Activated naive CD8-positive, alpha-beta T cell (primary cell): Measurements from ENCODE around the gene RCAN3.
"Not testable (repeated sequence)": the region's sequence is repeated elsewhere in the genome, so short reads cannot be mapped to it uniquely, and the experiment has no call there.

ENCODE experiments used
- H3K27ac Mint-ChIP-seq: one replicate; pipeline ENCODE4 v1.8.0; 2021; ENCODE audit warnings: mixed read lengths
- H3K27me3 Mint-ChIP-seq: one replicate; pipeline ENCODE4 v1.8.0; 2021; ENCODE audit warnings: mixed read lengths
- H3K36me3 Mint-ChIP-seq: one replicate; pipeline ENCODE4 v1.8.0; 2021; ENCODE audit warnings: mixed read lengths
- H3K4me1 Mint-ChIP-seq: one replicate; pipeline ENCODE4 v1.8.0; 2021; ENCODE audit warnings: low read depth, mixed read lengths
- H3K4me3 Mint-ChIP-seq: one replicate; pipeline ENCODE4 v1.8.0; 2021; ENCODE audit warnings: mild to moderate bottlenecking, mixed read lengths
- H3K9me3 Mint-ChIP-seq: one replicate; pipeline ENCODE4 v1.8.0; 2021; ENCODE audit warnings: low read depth, mixed read lengths

RCAN3 gene

GRCh38 chr1:24502709-24503058 is at the start of gene RCAN3:
RCAN3 (plus strand) TSS chr1:24502836; CDS start chr1:24514373, 11,537 bp downstream.
- peaks cover 72% of the 10 kb centered on the region for H3K4me1 Mint-ChIP-seq

DNA sequence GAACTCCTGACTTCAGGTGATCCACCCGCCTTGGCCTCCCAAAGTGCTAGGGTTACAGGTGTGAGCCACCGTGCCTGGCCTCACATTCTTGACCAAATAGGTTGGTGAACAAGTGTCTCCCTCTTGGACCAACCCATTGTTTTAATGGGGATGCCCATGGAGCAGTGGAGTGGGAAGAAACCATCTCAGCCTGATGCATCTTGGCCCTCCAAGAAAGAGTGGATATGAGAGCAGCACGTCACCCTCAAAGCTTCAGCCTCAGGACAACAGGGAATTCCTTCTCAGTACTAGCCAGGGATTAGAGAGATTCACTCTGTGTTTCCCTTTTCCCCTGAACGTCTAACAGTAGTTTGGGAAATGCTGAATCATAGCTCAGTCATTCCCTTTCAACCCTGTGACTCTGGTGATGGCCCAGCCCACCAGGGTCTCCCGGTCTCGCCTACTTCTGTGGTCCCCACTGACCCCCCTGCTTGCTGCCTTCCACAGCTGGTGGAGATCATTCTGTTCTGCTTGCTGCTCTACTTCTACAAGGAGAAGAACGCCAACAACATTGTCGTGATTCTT is 49.6 kb upstream of the RCAN3 start:
- H3K4me3 Mint-ChIP-seq: no peak overlapping the region
- H3K27ac Mint-ChIP-seq: no peak overlapping the region
- H3K27me3 Mint-ChIP-seq: no peaks in the 10 kb centered on the region

More at GRCh38 chr1:24502709-24503058, at the start of gene RCAN3:
- Mint-ChIP-seq H3K27ac (peak within 1 kb of the TSS; percentile 97), H3K36me3 (no peaks in the 10 kb centered on the region), H3K9me3 (no peaks in the 10 kb centered on the region), H3K4me3 (peak within 1 kb of the TSS; percentile 95), H3K27me3 (no peaks in the 10 kb centered on the region)

GRCh38 chr1:24454673-24455072 is 48.0 kb upstream of the RCAN3 start:
- Mint-ChIP-seq H3K4me3 (no peak overlapping the region), H3K27me3 (no peaks in the 10 kb centered on the region), H3K27ac (peak overlapping the region; percentile 47), H3K36me3 (peaks cover 18% of the 10 kb centered on the region), H3K9me3 (no peaks in the 10 kb centered on the region), H3K4me1 (peaks cover 2% of the 10 kb centered on the region)

More for the DNA sequence above, 49.6 kb upstream of the RCAN3 start:
- H3K36me3 Mint-ChIP-seq: peaks cover 15% of the 10 kb centered on the region
- H3K9me3 Mint-ChIP-seq: no peaks in the 10 kb centered on the region
- H3K4me1 Mint-ChIP-seq: no peaks in the 10 kb centered on the region

GRCh38 chr1:24455272-24455671 is 47.4 kb upstream of the RCAN3 start:
- no peak overlapping the region for H3K27ac Mint-ChIP-seq
- H3K4me3 Mint-ChIP-seq: no peak overlapping the region
- no peaks in the 10 kb centered on the region for H3K9me3 Mint-ChIP-seq
- no peaks in the 10 kb centered on the region for H3K27me3 Mint-ChIP-seq
- peaks cover 19% of the 10 kb centered on the region for H3K36me3 Mint-ChIP-seq
- H3K4me1 Mint-ChIP-seq: peaks cover 7% of the 10 kb centered on the region

DNA sequence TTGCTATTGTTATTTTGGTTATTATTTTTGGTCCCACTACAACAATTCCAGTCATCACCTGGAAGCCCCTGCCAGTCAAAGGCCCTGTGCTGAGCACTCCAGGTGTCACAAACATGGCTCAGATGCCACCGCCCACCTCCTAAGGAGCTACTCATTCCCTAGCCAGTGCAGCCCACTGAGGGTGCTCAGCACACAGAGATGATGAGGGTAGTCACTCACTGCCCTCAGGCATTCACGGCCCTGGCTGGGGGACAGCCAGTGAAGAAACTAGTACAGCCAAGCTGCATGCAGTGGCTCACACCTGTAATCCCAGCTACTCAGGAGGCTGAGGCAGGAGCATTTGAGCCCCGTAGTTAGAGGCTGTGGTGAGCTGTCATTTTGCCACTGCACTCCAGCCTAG is 44.8 kb upstream of the RCAN3 start:
- peaks cover 25% of the 10 kb centered on the region for H3K36me3 Mint-ChIP-seq
- no peak overlapping the region for H3K4me3 Mint-ChIP-seq
- H3K27me3 Mint-ChIP-seq: no peaks in the 10 kb centered on the region
- H3K4me1 Mint-ChIP-seq: peaks cover 11% of the 10 kb centered on the region
- H3K27ac Mint-ChIP-seq: no peak overlapping the region
- no peaks in the 10 kb centered on the region for H3K9me3 Mint-ChIP-seq

DNA sequence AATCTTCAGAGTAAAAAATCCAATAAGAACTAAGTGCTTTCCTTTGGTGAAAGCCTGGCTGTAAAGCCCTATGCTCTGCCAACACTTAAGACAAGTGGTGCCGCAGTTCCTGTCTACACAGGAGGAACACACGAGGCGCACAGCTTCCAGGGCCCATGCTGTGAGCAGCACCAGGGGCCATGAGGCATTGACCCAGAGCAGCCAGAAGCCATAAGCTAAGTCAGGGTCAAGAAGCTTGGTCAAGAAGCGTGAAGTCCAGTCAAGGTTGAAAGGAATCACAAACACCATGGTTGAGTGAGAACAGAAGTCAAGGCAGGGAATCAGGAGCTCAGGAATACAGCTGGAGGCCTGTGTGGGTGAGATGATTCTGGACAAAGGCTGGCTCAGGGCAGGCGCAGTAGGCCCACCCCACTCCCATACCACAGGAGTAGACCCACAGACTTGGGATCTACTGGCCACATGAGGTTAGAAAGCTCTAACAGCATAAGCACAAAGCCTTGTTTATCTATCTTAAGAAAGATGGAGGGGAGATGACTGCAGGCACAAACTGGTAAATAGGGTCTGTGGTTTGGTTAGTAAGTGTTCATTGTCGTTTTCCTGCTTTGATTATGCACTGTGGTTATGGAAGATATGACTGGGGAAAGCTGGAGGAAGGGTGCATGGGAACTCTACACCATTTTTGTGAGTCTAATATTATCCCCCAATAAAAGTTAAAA is 42.9 kb upstream of the RCAN3 start:
- Mint-ChIP-seq H3K36me3 (peaks cover 23% of the 10 kb centered on the region), H3K4me3 (no peak overlapping the region)

GRCh38 chr1:24462128-24462527 is 40.5 kb upstream of the RCAN3 start:
- H3K4me3 Mint-ChIP-seq, H3K9me3 Mint-ChIP-seq, H3K27me3 Mint-ChIP-seq: not testable (repeated sequence)
- Mint-ChIP-seq H3K4me1 (peaks cover 40% of the 10 kb centered on the region), H3K36me3 (peaks cover 26% of the 10 kb centered on the region), H3K27ac (peak overlapping the region; percentile 4)

More for the DNA sequence above, 42.9 kb upstream of the RCAN3 start:
- Mint-ChIP-seq H3K27me3 (no peaks in the 10 kb centered on the region), H3K9me3 (no peaks in the 10 kb centered on the region), H3K4me1 (peaks cover 27% of the 10 kb centered on the region), H3K27ac (peak overlapping the region; percentile 16)

DNA sequence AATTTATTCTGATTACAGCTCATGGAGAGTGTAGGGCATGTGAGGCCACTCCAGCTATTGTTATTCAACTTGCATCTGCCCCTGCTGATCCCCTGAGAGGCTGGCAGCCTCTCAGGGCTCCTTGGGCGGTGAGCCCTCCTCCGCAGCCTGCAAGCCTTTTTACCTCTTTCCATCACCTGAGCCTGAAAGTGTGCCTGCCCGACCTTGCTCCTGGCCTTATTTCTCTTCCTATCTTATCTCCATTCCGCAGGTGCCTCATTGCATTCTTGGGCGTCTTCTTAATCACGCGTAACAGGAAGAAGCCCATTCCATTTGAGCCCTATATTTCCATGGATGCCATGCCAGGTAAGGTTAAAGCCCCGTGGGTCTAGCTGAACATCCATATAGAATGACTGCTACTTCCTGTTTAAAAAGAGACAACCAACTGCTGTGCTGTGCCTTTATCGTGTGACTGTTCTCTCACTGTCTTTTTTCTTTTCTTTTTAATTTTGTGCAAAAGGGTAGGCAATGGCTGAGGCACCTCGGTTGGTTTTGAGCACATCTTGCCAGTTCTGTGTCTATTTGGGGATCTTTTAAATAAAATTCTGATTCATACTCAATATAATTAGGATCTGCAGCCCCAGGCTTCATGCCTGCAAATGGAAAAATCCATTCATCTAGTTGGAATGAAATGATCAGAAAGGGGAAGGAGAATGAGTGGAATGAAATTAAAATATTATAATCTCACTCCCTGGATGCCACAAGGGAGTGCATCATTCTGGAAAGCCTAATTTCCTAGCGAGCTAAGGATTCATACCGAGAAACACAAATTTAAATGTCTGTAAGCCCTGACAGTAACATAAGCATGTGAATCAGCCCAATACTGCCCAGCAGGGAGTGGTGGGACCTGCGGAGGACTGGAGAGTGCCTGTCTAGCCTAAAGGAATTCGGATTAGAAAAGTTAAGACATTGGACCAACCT is 38.6 kb upstream of the RCAN3 start:
- H3K27ac Mint-ChIP-seq: peak overlapping the region; percentile 84
- no peaks in the 10 kb centered on the region for H3K27me3 Mint-ChIP-seq
- no peaks in the 10 kb centered on the region for H3K9me3 Mint-ChIP-seq
- peaks cover 30% of the 10 kb centered on the region for H3K36me3 Mint-ChIP-seq
- no peak overlapping the region for H3K4me3 Mint-ChIP-seq
- peaks cover 40% of the 10 kb centered on the region for H3K4me1 Mint-ChIP-seq

- no peaks in the 10 kb centered on the region for H3K27me3 Mint-ChIP-seq
- H3K4me3 Mint-ChIP-seq: no peak overlapping the region
- H3K36me3 Mint-ChIP-seq: peaks cover 29% of the 10 kb centered on the region
- peaks cover 40% of the 10 kb centered on the region for H3K4me1 Mint-ChIP-seq
- peak overlapping the region; percentile 66 for H3K27ac Mint-ChIP-seq
- no peaks in the 10 kb centered on the region for H3K9me3 Mint-ChIP-seq
Observed at GRCh38 chr1:24465099-24465498, 37.5 kb upstream of the RCAN3 start.

- H3K36me3 Mint-ChIP-seq: peaks cover 27% of the 10 kb centered on the region
- H3K9me3 Mint-ChIP-seq: no peaks in the 10 kb centered on the region
- H3K27me3 Mint-ChIP-seq: no peaks in the 10 kb centered on the region
- H3K27ac Mint-ChIP-seq: peak overlapping the region; percentile 34
- peaks cover 42% of the 10 kb centered on the region for H3K4me1 Mint-ChIP-seq
- no peak overlapping the region for H3K4me3 Mint-ChIP-seq
Observed at GRCh38 chr1:24465638-24466037, 37.0 kb upstream of the RCAN3 start.

GRCh38 chr1:24468685-24469316 is 33.8 kb upstream of the RCAN3 start:
- Mint-ChIP-seq H3K4me1 (peaks cover 34% of the 10 kb centered on the region), H3K27ac (peak overlapping the region; percentile 23), H3K4me3 (no peak overlapping the region), H3K9me3 (no peaks in the 10 kb centered on the region), H3K27me3 (no peaks in the 10 kb centered on the region), H3K36me3 (peaks cover 22% of the 10 kb centered on the region)

DNA sequence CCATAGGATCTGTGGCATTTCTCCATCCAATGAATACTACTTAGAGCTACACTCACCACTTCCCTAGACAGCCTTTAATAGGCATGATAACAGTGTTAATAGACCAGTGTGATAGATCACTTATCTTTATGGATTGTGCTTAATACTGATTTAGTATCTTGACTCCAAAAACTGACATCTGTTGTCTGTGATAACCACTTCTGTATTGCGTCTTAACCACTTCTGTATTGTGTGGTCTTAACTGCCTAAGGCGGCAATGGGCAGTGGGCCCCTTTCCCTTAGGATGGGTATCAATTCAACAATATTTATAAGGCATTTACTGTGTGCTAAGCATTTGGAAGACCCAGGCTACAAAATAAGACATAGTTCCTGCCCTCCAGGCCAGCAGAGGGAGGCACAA is 32.0 kb upstream of the RCAN3 start:
- Mint-ChIP-seq H3K27me3 (no peaks in the 10 kb centered on the region), H3K4me1 (peaks cover 24% of the 10 kb centered on the region), H3K9me3 (no peaks in the 10 kb centered on the region), H3K4me3 (no peak overlapping the region), H3K27ac (peak overlapping the region; percentile 72), H3K36me3 (peaks cover 22% of the 10 kb centered on the region)

GRCh38 chr1:24472527-24473251 is 29.9 kb upstream of the RCAN3 start:
- Mint-ChIP-seq H3K27me3 (no peaks in the 10 kb centered on the region), H3K4me1 (peaks cover 28% of the 10 kb centered on the region), H3K9me3 (no peaks in the 10 kb centered on the region), H3K36me3 (peaks cover 16% of the 10 kb centered on the region), H3K27ac (peak overlapping the region; percentile 34), H3K4me3 (no peak overlapping the region)

DNA sequence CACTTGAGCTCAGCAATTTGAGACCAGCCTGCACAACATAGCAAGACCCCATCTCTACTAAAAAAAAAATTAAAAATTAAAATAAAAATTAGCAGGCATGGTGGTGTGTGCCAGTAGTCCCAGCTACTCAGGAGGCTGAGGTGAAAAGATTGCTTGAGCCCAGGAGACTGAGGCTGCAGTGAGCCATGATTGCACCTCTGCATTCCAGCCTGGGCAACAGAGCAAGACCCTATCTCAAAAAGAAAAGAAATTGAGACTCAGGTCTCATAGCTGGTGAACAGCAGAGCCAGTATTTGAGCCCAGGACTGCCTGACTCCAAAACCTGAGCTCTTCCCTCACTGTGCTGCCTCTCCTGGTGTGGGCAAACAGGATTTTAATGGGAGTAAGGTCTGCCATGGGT is 28.4 kb upstream of the RCAN3 start:
- H3K36me3 Mint-ChIP-seq: peaks cover 11% of the 10 kb centered on the region
- no peaks in the 10 kb centered on the region for H3K9me3 Mint-ChIP-seq

More for the DNA sequence above, 28.4 kb upstream of the RCAN3 start:
- no peak overlapping the region for H3K4me3 Mint-ChIP-seq
- H3K27ac Mint-ChIP-seq: no peak overlapping the region
- no peaks in the 10 kb centered on the region for H3K27me3 Mint-ChIP-seq
- H3K4me1 Mint-ChIP-seq: peaks cover 30% of the 10 kb centered on the region
